Endodermal cell (in vitro differentiated cells): Measurements from ENCODE around the gene ROR2. TPM values are rescaled to one million over a fixed set of nuclear protein-coding genes. Genes with fewer than 3 reads are reported as not detected.

Experiments used
- DNase-seq: peaks from one replicate; pipeline ENCODE4 v3.0.0-alpha.2; 2017
- H3K27ac ChIP-seq: 2 replicates; pipeline ENCODE4 v1.5.1; 2013; ENCODE audit warnings: mild to moderate bottlenecking, low read depth, low read length, moderate library complexity
- H3K27me3 ChIP-seq: 2 replicates; pipeline ENCODE4 v1.6.1; 2013; ENCODE audit warnings: mild to moderate bottlenecking, low read length, moderate library complexity; ENCODE audit not compliant: insufficient read depth, control insufficient read depth, poor library complexity, severe bottlenecking
- H3K36me3 ChIP-seq: 2 replicates; pipeline ENCODE4 v1.7.0; 2013; ENCODE audit warnings: mild to moderate bottlenecking, low read length, moderate library complexity; ENCODE audit not compliant: control insufficient read depth, insufficient read depth
- H3K4me1 ChIP-seq: one replicate; pipeline ENCODE4 v1.7.0; 2013; ENCODE audit warnings: low read length; ENCODE audit not compliant: control insufficient read depth, insufficient read depth
- H3K4me3 ChIP-seq: 2 replicates; pipeline ENCODE4 v1.5.1; 2013; ENCODE audit warnings: mild to moderate bottlenecking, low read length, moderate library complexity
- H3K9ac ChIP-seq: 2 replicates; pipeline ENCODE4 v1.6.1; 2013; ENCODE audit warnings: mild to moderate bottlenecking, low read length, moderate library complexity; ENCODE audit not compliant: poor library complexity, severe bottlenecking; ENCODE audit errors: extremely low read depth
- H3K9me3 ChIP-seq: 2 replicates; pipeline ENCODE4 v1.6.1; 2013; ENCODE audit warnings: mild to moderate bottlenecking, low read length, moderate library complexity; ENCODE audit not compliant: control insufficient read depth
- H3K27ac Mint-ChIP-seq: 2 replicates; pipeline ENCODE4 v1.8.0; 2020; ENCODE audit warnings: mixed read lengths
- H3K27me3 Mint-ChIP-seq: 2 replicates; pipeline ENCODE4 v1.8.0; 2021; ENCODE audit warnings: mild to moderate bottlenecking, mixed read lengths; ENCODE audit not compliant: insufficient read depth
- H3K36me3 Mint-ChIP-seq: 2 replicates; pipeline ENCODE4 v1.8.0; 2020; ENCODE audit warnings: low read depth, mixed read lengths
- H3K4me1 Mint-ChIP-seq: 2 replicates; pipeline ENCODE4 v1.8.0; 2020; ENCODE audit warnings: mixed read lengths
- H3K4me3 Mint-ChIP-seq: 2 replicates; pipeline ENCODE4 v1.8.0; 2020; ENCODE audit warnings: mild to moderate bottlenecking, moderate library complexity, mixed read lengths
- H3K9me3 Mint-ChIP-seq: 2 replicates; pipeline ENCODE4 v1.8.0; 2020; ENCODE audit warnings: mild to moderate bottlenecking, mixed read lengths
- WGBS, 2 experiments: methylation state at CpG; one replicate each; pipeline versions ENCODE4 v1.1.5 to v1.1.7; 2013; ENCODE audit warnings: missing lambda C conversion rate in 2 of 2, mixed read lengths in 1 of 2; ENCODE audit not compliant: insufficient coverage in 1 of 2, insufficient read length in 1 of 2; 5-methylcytosine and 5-hydroxymethylcytosine counted together
- total RNA-seq, 2 donors: library from RNA; stranded (reverse); fragmentation: NEBNext Ultra II Directional in 1 of 2; extraction: Animal tissue kit (Norgen Biotek cat#: 25700) in 1 of 2; gene quantifications; 2 replicates in 1 of 2; 3 replicates in 1 of 2; pipeline ENCODE4 v1.2.1, GENCODE V29; 2021
- TF ChIP-seq, protein P1 (sequence below): fragments of 200-600 bp; sonication (generic); conservative IDR thresholded peaks from 2 replicates; pipeline ENCODE4 v1.5.0; 2021; ENCODE audit warnings: antibody characterized with exemption, mild to moderate bottlenecking

Gene ROR2
- total RNA-seq, 2 donors from 2014 or later = 104 to 160 TPM

DNA sequence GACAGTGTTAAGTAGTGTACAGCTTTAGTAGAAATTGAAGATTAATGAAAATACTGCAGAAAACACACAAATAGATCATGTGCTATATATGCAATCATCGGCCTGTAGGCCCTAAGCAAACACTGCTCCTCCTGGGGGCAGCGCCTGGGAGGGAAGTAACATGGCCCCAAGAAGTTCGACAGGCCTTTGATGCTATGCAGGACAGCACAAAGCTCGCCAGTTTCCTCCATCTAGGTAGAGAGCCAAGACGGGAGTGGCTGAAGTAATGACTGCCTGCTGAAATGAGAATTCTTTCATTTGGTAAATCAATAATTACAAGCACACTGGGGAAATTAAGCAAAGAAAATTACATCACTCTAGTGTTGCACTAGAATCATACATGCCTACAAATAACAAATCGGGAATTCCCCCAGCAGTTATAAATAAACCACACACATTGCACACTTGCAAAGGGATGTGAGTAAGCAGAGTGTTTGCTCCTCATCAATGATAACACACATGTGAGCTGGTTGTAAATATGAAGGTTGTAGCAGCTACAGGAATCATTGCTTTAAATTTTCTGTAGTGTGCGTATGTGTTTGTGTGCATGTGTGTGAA is 306.4 kb downstream of the ROR2 start:
- TF ChIP-seq, protein P1, sequence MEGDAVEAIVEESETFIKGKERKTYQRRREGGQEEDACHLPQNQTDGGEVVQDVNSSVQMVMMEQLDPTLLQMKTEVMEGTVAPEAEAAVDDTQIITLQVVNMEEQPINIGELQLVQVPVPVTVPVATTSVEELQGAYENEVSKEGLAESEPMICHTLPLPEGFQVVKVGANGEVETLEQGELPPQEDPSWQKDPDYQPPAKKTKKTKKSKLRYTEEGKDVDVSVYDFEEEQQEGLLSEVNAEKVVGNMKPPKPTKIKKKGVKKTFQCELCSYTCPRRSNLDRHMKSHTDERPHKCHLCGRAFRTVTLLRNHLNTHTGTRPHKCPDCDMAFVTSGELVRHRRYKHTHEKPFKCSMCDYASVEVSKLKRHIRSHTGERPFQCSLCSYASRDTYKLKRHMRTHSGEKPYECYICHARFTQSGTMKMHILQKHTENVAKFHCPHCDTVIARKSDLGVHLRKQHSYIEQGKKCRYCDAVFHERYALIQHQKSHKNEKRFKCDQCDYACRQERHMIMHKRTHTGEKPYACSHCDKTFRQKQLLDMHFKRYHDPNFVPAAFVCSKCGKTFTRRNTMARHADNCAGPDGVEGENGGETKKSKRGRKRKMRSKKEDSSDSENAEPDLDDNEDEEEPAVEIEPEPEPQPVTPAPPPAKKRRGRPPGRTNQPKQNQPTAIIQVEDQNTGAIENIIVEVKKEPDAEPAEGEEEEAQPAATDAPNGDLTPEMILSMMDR = no peak
- H3K27ac Mint-ChIP-seq = no peak overlapping the region
- no peak for DNase-seq
- H3K4me1 ChIP-seq = no peaks in the 10 kb centered on the region
- H3K9me3 Mint-ChIP-seq = peaks cover 6% of the 10 kb centered on the region
- peaks cover 8% of the 10 kb centered on the region for H3K27me3 Mint-ChIP-seq
- no peak overlapping the region for H3K4me3 ChIP-seq
- 67 to 82% methylated on average over 3 to 7 of the region's 7 CpGs for WGBS, 2 experiments
- no peak overlapping the region for H3K27ac ChIP-seq
- H3K4me3 Mint-ChIP-seq = no peak overlapping the region
- H3K9ac ChIP-seq = no peak overlapping the region
- peaks cover 20% of the 10 kb centered on the region for H3K9me3 ChIP-seq
- no peaks in the 10 kb centered on the region for H3K36me3 Mint-ChIP-seq
- no peaks in the 10 kb centered on the region for H3K36me3 ChIP-seq
- no peaks in the 10 kb centered on the region for H3K4me1 Mint-ChIP-seq
- no peaks in the 10 kb centered on the region for H3K27me3 ChIP-seq

GRCh38 chr9:91642771-91643170 is 307.3 kb downstream of the ROR2 start:
- H3K27me3 ChIP-seq = no peaks in the 10 kb centered on the region
- no peak for DNase-seq
- Mint-ChIP-seq H3K27me3 (peaks cover 8% of the 10 kb centered on the region), H3K9me3 (peaks cover 6% of the 10 kb centered on the region), H3K4me3 (no peak overlapping the region), H3K4me1 (peaks cover 6% of the 10 kb centered on the region), H3K36me3 (no peaks in the 10 kb centered on the region), H3K27ac (no peak overlapping the region)
- H3K27ac ChIP-seq = no peak overlapping the region
- WGBS, 2 experiments = 90 to 93% methylated on average over 4 to 5 of the region's 5 CpGs
- TF ChIP-seq, protein P1 = no peak
- H3K9me3 ChIP-seq = peaks cover 20% of the 10 kb centered on the region
- H3K4me1 ChIP-seq = no peaks in the 10 kb centered on the region
- no peak overlapping the region for H3K9ac ChIP-seq
- no peak overlapping the region for H3K4me3 ChIP-seq
- no peaks in the 10 kb centered on the region for H3K36me3 ChIP-seq

DNA sequence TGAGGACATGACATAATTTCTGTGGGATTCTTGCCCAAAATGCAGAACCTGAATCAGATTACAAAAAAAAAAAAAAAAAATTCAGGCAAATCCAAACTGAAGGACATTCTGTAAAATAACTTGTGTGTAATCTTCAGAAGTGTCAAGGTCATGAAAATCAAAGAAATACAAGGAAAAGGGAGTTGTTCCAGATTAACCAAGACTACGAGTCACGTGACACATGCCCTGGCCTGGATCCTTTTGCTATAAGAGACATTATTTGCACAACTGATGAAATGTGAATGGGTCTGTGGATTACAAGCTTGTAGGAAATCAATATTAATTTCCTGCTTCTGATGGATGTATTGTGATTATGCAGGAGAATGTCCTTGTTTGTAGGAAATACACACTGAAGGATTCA is 309.6 kb downstream of the ROR2 start:
- no peaks in the 10 kb centered on the region for H3K4me1 ChIP-seq
- Mint-ChIP-seq H3K27me3 (peaks cover 2% of the 10 kb centered on the region), H3K4me3 (no peak overlapping the region), H3K36me3 (no peaks in the 10 kb centered on the region), H3K4me1 (peaks cover 13% of the 10 kb centered on the region), H3K27ac (no peak overlapping the region), H3K9me3 (peaks cover 10% of the 10 kb centered on the region)
- no peak overlapping the region for H3K4me3 ChIP-seq
- H3K27ac ChIP-seq = no peak overlapping the region
- H3K36me3 ChIP-seq = no peaks in the 10 kb centered on the region
- TF ChIP-seq, protein P1 = no peak
- WGBS, 2 experiments = 85 to 90% methylated on average over 2 of the region's 2 CpGs
- H3K9ac ChIP-seq = no peak overlapping the region
- DNase-seq = no peak
- H3K9me3 ChIP-seq = peaks cover 20% of the 10 kb centered on the region
- H3K27me3 ChIP-seq = no peaks in the 10 kb centered on the region
